Nephron progenitor cell (in vitro differentiated cells): Measurements from ENCODE around the gene EXD2.

Experiments
- DNase-seq: peaks from one replicate; pipeline ENCODE4 v3.0.0; 2021
- H3K27ac Mint-ChIP-seq: 2 replicates; pipeline ENCODE4 v1.8.0; 2021; ENCODE audit warnings: mild to moderate bottlenecking, moderate library complexity, mixed read lengths
- H3K27me3 Mint-ChIP-seq: 2 replicates; pipeline ENCODE4 v1.8.0; 2021; ENCODE audit warnings: mild to moderate bottlenecking, low read depth, mixed read lengths; ENCODE audit not compliant: poor library complexity
- H3K36me3 Mint-ChIP-seq: 2 replicates; pipeline ENCODE4 v1.8.0; 2021; ENCODE audit warnings: low read depth, mixed read lengths
- H3K4me1 Mint-ChIP-seq: 2 replicates; pipeline ENCODE4 v1.8.0; 2021; ENCODE audit warnings: mixed read lengths
- H3K4me3 Mint-ChIP-seq: 2 replicates; pipeline ENCODE4 v1.8.0; 2021; ENCODE audit warnings: mild to moderate bottlenecking, moderate library complexity, mixed read lengths
- H3K9me3 Mint-ChIP-seq: 2 replicates; pipeline ENCODE4 v1.8.0; 2021; ENCODE audit warnings: mild to moderate bottlenecking, moderate library complexity, mixed read lengths
- CTCF ChIP-seq: fragments of 200-600 bp; sonication (generic); IDR thresholded peaks from 2 replicates; pipeline ENCODE4 v1.5.0; 2021; ENCODE audit warnings: antibody characterized with exemption

EXD2 gene

GRCh38 chr14:69281450-69282169, 90.3 kb downstream of the EXD2 start:
- Mint-ChIP-seq H3K27ac (no peak overlapping the region), H3K36me3 (no peaks in the 10 kb centered on the region), H3K4me1 (peaks cover under 1% of the 10 kb centered on the region), H3K9me3 (peaks cover 13% of the 10 kb centered on the region), H3K4me3 (no peak overlapping the region), H3K27me3 (no peaks in the 10 kb centered on the region)
- no peak for TF ChIP-seq CTCF
- DNase-seq = no peak

- Mint-ChIP-seq H3K36me3 (no peaks in the 10 kb centered on the region), H3K9me3 (peaks cover 9% of the 10 kb centered on the region), H3K27ac (no peak overlapping the region), H3K4me1 (peaks cover 9% of the 10 kb centered on the region), H3K4me3 (no peak overlapping the region), H3K27me3 (no peaks in the 10 kb centered on the region)
- no peak for DNase-seq
- no peak for TF ChIP-seq CTCF
Observed at GRCh38 chr14:69282448-69282847, 91.2 kb downstream of the EXD2 start.

- no peak for DNase-seq
- peaks cover 18% of the 10 kb centered on the region for H3K4me1 Mint-ChIP-seq
Observed at GRCh38 chr14:69284170-69284569, 92.9 kb downstream of the EXD2 start.

DNA sequence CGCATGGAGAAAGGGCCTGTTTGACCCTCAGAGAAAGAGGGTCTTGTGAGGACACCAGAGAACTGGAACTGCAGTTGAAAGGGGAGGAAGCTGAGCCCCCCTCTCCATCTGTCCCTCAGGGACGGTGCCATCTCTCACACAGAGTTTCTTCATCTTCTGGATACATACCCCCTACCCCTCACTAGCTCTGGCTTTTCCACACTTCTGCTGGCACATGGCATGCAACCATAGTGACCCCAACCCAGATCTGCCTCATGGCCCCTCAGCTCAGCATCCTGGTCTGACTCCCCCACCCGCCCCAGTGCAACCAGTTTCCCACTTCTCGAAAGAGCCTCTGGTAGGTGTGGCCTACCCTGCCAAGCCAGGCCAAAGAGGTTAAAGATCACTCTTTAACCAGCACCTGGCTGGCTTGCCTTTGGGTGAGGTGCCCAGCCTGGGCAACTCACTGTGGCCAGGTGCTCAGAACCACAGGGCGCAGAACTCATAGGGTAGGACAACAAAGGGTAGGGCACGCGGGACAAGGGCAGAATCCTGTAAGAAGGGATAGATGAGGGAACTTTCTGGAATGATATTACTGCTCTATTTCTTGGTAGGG, 94.5 kb downstream of the EXD2 start:
- peaks cover 18% of the 10 kb centered on the region for H3K4me1 Mint-ChIP-seq
- H3K36me3 Mint-ChIP-seq = no peaks in the 10 kb centered on the region
- H3K27ac Mint-ChIP-seq = no peak overlapping the region
- no peak for TF ChIP-seq CTCF
- H3K4me3 Mint-ChIP-seq = no peak overlapping the region
- DNase-seq = no peak
- no peaks in the 10 kb centered on the region for H3K9me3 Mint-ChIP-seq
- no peaks in the 10 kb centered on the region for H3K27me3 Mint-ChIP-seq

More at GRCh38 chr14:69284170-69284569, 92.9 kb downstream of the EXD2 start:
- Mint-ChIP-seq H3K27ac (no peak overlapping the region), H3K27me3 (no peaks in the 10 kb centered on the region), H3K9me3 (no peaks in the 10 kb centered on the region), H3K4me3 (no peak overlapping the region), H3K36me3 (no peaks in the 10 kb centered on the region)
- TF ChIP-seq CTCF = no peak

GRCh38 chr14:69287098-69288010, 96.1 kb downstream of the EXD2 start:
- Mint-ChIP-seq H3K27ac (peak overlapping the region; percentile 18), H3K27me3 (no peaks in the 10 kb centered on the region), H3K36me3 (no peaks in the 10 kb centered on the region), H3K4me1 (peaks cover 28% of the 10 kb centered on the region), H3K9me3 (no peaks in the 10 kb centered on the region), H3K4me3 (peak overlapping the region; percentile 41)
- no peak for TF ChIP-seq CTCF
- DNase-seq = no peak
